WERI-Rb-1 (cell line): ENCODE data around the gene LCTL.

Source experiments
- DNase-seq: peaks from one replicate; pipeline ENCODE4 v3.0.0-alpha.2; 2020
- H3K27ac ChIP-seq: fragments of 250-450 bp; sonication (Bioruptor Pico); 2 replicates; pipeline ENCODE4 v1.5.1; 2020; ENCODE audit warnings: mild to moderate bottlenecking, moderate library complexity
- H3K27me3 ChIP-seq: fragments of 250-450 bp; sonication (Bioruptor Pico); 2 replicates; pipeline ENCODE4 v1.5.1; 2021; ENCODE audit warnings: mild to moderate bottlenecking, low read depth, moderate library complexity; ENCODE audit not compliant: insufficient read depth, severe bottlenecking
- H3K36me3 ChIP-seq: fragments of 250-450 bp; sonication (Bioruptor Pico); 2 replicates; pipeline ENCODE4 v1.5.1; 2020; ENCODE audit warnings: mild to moderate bottlenecking, moderate library complexity
- H3K4me3 ChIP-seq: 2 replicates; pipeline ENCODE4 v1.5.1; 2011; ENCODE audit warnings: low read depth, mild to moderate bottlenecking, control low read depth, low read length
- H3K9me3 ChIP-seq: fragments of 250-450 bp; sonication (Bioruptor Pico); 2 replicates; pipeline ENCODE4 v1.5.1; 2021; ENCODE audit warnings: mild to moderate bottlenecking, moderate library complexity; ENCODE audit not compliant: severe bottlenecking
- TF ChIP-seq, protein P1 (sequence below): IDR thresholded peaks from 2 replicates; pipeline ENCODE4 v1.5.1; 2011; ENCODE audit warnings: low read depth, mild to moderate bottlenecking, control low read depth, inconsistent platforms, low read length

LCTL gene

DNA sequence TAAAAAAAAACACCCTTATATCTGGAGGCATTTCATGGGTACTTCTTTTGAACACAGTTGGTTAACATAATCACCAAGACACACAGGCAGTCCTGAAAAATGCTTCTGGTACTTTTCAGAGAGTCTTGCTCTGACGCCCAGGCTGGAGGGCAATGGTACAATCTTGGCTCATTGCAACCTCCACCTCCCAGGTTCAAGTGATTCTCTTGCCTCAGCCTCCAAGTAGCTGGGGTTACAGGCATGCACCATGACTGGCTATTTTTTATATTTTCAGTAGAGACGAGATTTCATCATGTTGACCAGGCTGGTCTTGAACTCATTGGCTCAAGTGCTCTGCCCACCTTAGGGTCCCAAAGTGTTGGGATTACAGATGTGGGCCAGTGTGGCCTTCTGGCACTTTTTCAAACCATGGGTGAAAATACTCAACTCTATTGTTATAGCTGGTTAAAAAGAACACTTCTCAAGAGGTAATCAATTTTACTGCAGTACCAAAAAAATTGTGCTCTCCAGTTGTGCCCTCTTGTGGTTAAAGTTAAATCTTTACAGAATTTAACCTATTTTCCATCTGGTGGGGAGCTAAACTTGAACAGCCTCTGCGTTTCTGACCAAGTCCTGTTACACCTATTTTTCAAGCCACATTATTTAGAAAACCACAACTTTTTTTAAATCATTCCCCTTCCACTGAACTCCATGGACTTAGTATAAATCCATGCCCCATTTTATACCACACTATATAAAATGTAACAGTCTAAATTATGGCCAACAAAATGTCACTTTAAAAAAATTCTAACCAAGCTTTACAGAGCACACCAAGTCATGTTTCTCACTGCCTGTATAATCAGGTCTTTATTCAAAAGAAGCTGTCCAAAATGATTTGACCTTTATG lies 67.1 kb downstream of the LCTL start:
- no peak overlapping the region for H3K4me3 ChIP-seq
- no peaks in the 10 kb centered on the region for H3K27me3 ChIP-seq
- TF ChIP-seq, protein P1, sequence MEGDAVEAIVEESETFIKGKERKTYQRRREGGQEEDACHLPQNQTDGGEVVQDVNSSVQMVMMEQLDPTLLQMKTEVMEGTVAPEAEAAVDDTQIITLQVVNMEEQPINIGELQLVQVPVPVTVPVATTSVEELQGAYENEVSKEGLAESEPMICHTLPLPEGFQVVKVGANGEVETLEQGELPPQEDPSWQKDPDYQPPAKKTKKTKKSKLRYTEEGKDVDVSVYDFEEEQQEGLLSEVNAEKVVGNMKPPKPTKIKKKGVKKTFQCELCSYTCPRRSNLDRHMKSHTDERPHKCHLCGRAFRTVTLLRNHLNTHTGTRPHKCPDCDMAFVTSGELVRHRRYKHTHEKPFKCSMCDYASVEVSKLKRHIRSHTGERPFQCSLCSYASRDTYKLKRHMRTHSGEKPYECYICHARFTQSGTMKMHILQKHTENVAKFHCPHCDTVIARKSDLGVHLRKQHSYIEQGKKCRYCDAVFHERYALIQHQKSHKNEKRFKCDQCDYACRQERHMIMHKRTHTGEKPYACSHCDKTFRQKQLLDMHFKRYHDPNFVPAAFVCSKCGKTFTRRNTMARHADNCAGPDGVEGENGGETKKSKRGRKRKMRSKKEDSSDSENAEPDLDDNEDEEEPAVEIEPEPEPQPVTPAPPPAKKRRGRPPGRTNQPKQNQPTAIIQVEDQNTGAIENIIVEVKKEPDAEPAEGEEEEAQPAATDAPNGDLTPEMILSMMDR = no peak
- no peaks in the 10 kb centered on the region for H3K9me3 ChIP-seq
- DNase-seq = no peak
- H3K36me3 ChIP-seq = peaks cover 83% of the 10 kb centered on the region
- H3K27ac ChIP-seq = no peak overlapping the region; the same call in 1 of the 2 replicates
